ENCODE data around the gene INTS11. TPM values are rescaled to one million over a fixed set of nuclear protein-coding genes. Genes with fewer than 3 reads are reported as not detected.

INTS11 gene
- total and polyA plus RNA-seq, 2 of the 13 experiments (the other 11 are each of a cell fraction or from before 2014, with no cell fraction given), result 52.8 to 94.8 TPM

DNA sequence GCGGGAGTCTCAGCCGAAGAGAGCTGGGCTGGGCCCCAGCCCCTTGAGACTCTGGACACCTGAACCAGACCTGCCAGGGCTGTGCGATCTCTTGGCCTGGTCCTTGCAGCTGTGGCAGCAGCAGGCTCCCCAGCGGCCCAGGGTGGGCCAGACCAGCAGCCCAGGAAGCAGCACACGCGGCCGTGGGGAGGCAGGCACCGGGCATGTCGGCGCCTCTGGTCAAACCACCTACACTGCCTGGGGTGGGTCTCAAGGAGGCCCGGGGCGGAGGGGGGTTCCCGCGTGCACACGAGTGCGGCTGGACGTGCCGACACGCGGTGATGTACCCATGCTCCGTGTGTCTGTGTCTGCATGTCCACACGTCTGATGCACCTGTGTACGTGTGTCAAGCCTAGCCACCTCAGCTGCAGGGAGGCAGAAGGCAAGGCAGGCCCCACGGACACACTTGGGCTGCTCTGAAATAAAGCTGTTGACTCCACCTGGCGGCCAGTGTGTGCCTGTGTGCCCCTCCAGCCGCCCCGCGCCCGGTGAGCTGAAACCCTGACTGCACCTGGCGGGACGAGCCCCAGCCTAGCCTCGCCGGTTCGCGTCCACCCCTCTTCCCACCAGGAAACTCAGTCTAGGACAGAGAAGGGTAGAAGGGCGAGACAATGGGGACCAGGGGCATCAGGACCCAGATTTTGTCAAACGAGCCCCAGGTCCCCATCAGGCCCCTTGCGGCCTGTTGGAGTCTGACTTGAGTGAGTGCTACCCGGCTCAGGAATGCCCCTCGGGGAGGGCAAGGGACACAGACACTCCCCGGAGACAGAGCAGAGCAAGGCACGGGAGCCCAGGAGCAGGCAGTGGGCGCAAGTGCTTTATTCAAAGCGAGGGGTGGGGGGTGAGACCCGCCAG lies 32.7 kb downstream of the INTS11 start (continued):
- TF ChIP-seq, protein P1, sequence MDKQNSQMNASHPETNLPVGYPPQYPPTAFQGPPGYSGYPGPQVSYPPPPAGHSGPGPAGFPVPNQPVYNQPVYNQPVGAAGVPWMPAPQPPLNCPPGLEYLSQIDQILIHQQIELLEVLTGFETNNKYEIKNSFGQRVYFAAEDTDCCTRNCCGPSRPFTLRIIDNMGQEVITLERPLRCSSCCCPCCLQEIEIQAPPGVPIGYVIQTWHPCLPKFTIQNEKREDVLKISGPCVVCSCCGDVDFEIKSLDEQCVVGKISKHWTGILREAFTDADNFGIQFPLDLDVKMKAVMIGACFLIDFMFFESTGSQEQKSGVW (CRISPR knock-in tag; IDR thresholded peaks at IDR 0.05; ENCODE audit: borderline replicate concordance), result no peak
- TF ChIP-seq ZNF850 (CRISPR knock-in tag; conservative IDR thresholded peaks at IDR 0.05) (no peak), ZNF891 (CRISPR knock-in tag; IDR thresholded peaks at IDR 0.05) (0 out of 2 replicates have a peak, but pooled peaks have one; percentile 21), ZFX (CRISPR knock-in tag; IDR thresholded peaks at IDR 0.05; ENCODE audit: low read depth) (peak; percentile 41; the same call in 1 of the 2 replicates), HOXA3 (CRISPR knock-in tag; IDR thresholded peaks at IDR 0.05) (0 out of 2 replicates have a peak, but pooled peaks have one; percentile 4), POGZ (CRISPR knock-in tag; IDR thresholded peaks at IDR 0.05) (0 out of 2 replicates have a peak, but pooled peaks have one; percentile 12), ZBTB38 (CRISPR knock-in tag; IDR thresholded peaks at IDR 0.05) (peak; percentile 84), ARID2 (CRISPR knock-in tag; IDR thresholded peaks at IDR 0.05; ENCODE audit: borderline replicate concordance) (no peak), ZNF224 (CRISPR knock-in tag; IDR thresholded peaks at IDR 0.05) (no peak), HNRNPLL (IDR thresholded peaks at IDR 0.05; ENCODE audit: low read depth, low read length, poor library complexity, severe bottlenecking) (peak; percentile 17), SAP130 (CRISPR knock-in tag; IDR thresholded peaks at IDR 0.05; ENCODE audit: low read depth) (0 out of 2 replicates have a peak, but pooled peaks have one; percentile 16), TCF12 (IDR thresholded peaks at IDR 0.05) (no peak), TCF12 (CRISPR knock-in tag; IDR thresholded peaks at IDR 0.05) (0 out of 2 replicates have a peak, but pooled peaks have one; percentile 13), ATF1 (CRISPR knock-in tag; IDR thresholded peaks at IDR 0.05) (no peak), SP140L (CRISPR knock-in tag; IDR thresholded peaks at IDR 0.05; ENCODE audit: borderline replicate concordance) (no peak), YEATS2 (CRISPR knock-in tag; IDR thresholded peaks at IDR 0.05; ENCODE audit: borderline replicate concordance) (no peak)
- TF ChIP-seq, protein P2, sequence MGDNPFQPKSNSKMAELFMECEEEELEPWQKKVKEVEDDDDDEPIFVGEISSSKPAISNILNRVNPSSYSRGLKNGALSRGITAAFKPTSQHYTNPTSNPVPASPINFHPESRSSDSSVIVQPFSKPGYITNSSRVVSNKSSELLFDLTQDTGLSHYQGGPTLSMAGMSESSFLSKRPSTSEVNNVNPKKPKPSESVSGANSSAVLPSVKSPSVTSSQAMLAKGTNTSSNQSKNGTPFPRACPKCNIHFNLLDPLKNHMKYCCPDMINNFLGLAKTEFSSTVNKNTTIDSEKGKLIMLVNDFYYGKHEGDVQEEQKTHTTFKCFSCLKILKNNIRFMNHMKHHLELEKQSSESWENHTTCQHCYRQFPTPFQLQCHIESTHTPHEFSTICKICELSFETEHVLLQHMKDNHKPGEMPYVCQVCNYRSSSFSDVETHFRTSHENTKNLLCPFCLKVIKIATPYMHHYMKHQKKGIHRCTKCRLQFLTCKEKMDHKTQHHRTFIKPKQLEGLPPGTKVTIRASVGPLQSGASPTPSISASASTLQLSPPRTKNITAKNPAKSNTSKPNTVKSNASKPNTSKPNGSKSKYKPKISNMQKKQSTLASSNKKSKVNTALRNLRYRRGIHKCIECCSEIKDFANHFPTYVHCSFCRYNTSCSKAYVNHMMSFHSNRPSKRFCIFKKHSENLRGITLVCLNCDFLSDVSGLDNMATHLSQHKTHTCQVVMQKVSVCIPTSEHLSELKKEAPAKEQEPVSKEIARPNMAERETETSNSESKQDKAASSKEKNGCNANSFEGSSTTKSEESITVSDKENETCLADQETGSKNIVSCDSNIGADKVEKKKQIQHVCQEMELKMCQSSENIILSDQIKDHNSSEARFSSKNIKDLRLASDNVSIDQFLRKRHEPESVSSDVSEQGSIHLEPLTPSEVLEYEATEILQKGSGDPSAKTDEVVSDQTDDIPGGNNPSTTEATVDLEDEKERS (CRISPR knock-in tag; IDR thresholded peaks at IDR 0.05), result no peak
- TF ChIP-seq, protein P3, sequence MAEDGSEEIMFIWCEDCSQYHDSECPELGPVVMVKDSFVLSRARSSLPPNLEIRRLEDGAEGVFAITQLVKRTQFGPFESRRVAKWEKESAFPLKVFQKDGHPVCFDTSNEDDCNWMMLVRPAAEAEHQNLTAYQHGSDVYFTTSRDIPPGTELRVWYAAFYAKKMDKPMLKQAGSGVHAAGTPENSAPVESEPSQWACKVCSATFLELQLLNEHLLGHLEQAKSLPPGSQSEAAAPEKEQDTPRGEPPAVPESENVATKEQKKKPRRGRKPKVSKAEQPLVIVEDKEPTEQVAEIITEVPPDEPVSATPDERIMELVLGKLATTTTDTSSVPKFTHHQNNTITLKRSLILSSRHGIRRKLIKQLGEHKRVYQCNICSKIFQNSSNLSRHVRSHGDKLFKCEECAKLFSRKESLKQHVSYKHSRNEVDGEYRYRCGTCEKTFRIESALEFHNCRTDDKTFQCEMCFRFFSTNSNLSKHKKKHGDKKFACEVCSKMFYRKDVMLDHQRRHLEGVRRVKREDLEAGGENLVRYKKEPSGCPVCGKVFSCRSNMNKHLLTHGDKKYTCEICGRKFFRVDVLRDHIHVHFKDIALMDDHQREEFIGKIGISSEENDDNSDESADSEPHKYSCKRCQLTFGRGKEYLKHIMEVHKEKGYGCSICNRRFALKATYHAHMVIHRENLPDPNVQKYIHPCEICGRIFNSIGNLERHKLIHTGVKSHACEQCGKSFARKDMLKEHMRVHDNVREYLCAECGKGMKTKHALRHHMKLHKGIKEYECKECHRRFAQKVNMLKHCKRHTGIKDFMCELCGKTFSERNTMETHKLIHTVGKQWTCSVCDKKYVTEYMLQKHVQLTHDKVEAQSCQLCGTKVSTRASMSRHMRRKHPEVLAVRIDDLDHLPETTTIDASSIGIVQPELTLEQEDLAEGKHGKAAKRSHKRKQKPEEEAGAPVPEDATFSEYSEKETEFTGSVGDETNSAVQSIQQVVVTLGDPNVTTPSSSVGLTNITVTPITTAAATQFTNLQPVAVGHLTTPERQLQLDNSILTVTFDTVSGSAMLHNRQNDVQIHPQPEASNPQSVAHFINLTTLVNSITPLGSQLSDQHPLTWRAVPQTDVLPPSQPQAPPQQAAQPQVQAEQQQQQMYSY (CRISPR knock-in tag; IDR thresholded peaks at IDR 0.05), result no peak
- TF ChIP-seq, protein P4, sequence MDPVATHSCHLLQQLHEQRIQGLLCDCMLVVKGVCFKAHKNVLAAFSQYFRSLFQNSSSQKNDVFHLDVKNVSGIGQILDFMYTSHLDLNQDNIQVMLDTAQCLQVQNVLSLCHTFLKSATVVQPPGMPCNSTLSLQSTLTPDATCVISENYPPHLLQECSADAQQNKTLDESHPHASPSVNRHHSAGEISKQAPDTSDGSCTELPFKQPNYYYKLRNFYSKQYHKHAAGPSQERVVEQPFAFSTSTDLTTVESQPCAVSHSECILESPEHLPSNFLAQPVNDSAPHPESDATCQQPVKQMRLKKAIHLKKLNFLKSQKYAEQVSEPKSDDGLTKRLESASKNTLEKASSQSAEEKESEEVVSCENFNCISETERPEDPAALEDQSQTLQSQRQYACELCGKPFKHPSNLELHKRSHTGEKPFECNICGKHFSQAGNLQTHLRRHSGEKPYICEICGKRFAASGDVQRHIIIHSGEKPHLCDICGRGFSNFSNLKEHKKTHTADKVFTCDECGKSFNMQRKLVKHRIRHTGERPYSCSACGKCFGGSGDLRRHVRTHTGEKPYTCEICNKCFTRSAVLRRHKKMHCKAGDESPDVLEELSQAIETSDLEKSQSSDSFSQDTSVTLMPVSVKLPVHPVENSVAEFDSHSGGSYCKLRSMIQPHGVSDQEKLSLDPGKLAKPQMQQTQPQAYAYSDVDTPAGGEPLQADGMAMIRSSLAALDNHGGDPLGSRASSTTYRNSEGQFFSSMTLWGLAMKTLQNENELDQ (CRISPR knock-in tag; IDR thresholded peaks at IDR 0.05; ENCODE audit: borderline replicate concordance), result no peak
